Stimulated activated CD4-positive, alpha-beta T cell treated with anti-CD3 and anti-CD28 coated beads, Interleukin-12 subunit alpha, Interleukin-12 subunit beta, amount 100 ng/mL, for 4 hours (primary cell): ENCODE results near the gene VAT1L.

ENCODE experiments used
- DNase-seq: peaks from one replicate; pipeline ENCODE4 v3.0.0-alpha.2; 2020

Gene VAT1L

GRCh38 chr16:77784441-77785372, 3.7 kb upstream of the VAT1L start:
- DNase-seq = no peak

GRCh38 chr16:77785373-77785764, 3.0 kb upstream of the VAT1L start:
- no peak for DNase-seq

- DNase-seq = no peak
Observed at GRCh38 chr16:77786186-77786847, 2.0 kb upstream of the VAT1L start.

GRCh38 chr16:77787452-77787851, 912 bp upstream of the VAT1L start:
- no peak for DNase-seq

GRCh38 chr16:77789085-77790008, 983 bp downstream of the VAT1L start:
- no peak for DNase-seq

- DNase-seq = no peak
Observed at GRCh38 chr16:77790009-77790372, 1.6 kb downstream of the VAT1L start.

- DNase-seq = no peak
Observed at GRCh38 chr16:77790912-77791311, 2.5 kb downstream of the VAT1L start.

- no peak for DNase-seq
Observed at GRCh38 chr16:77793417-77793816, 5.1 kb downstream of the VAT1L start.

GRCh38 chr16:77794586-77794985, 6.2 kb downstream of the VAT1L start:
- DNase-seq = no peak

GRCh38 chr16:77801817-77802216, 13.5 kb downstream of the VAT1L start:
- DNase-seq = no peak

GRCh38 chr16:77805398-77805797, 17.0 kb downstream of the VAT1L start:
- no peak for DNase-seq

- DNase-seq = no peak
Observed at GRCh38 chr16:77807021-77807420, 18.7 kb downstream of the VAT1L start.

GRCh38 chr16:77812856-77813500, 24.6 kb downstream of the VAT1L start:
- no peak for DNase-seq

- no peak for DNase-seq
Observed at GRCh38 chr16:77816293-77816692, 27.9 kb downstream of the VAT1L start.

GRCh38 chr16:77820340-77820739, 32.0 kb downstream of the VAT1L start:
- DNase-seq = no peak

GRCh38 chr16:77822661-77823060, 34.3 kb downstream of the VAT1L start:
- no peak for DNase-seq

GRCh38 chr16:77823067-77823466, 34.7 kb downstream of the VAT1L start:
- no peak for DNase-seq

- DNase-seq = no peak
Observed at GRCh38 chr16:77825196-77825595, 36.8 kb downstream of the VAT1L start.

GRCh38 chr16:77827032-77827431, 38.7 kb downstream of the VAT1L start:
- DNase-seq = no peak

GRCh38 chr16:77833921-77834634, 45.7 kb downstream of the VAT1L start:
- no peak for DNase-seq

- DNase-seq = no peak
Observed at GRCh38 chr16:77834635-77835540, 46.5 kb downstream of the VAT1L start.
